ENCODE data around the gene MYOCD. TPM values are rescaled to one million over a fixed set of nuclear protein-coding genes. Genes with fewer than 3 reads are reported as not detected.

The MYOCD gene
- total RNA-seq, 1 experiment from 2014 or later = 2.6 TPM

GRCh38 chr17:12719948-12720347 is 54.3 kb downstream of the MYOCD start:
- H3K36me3 ChIP-seq (ENCODE audit: control insufficient read depth, insufficient read depth, low read length) = no peaks in the 10 kb centered on the region
- no peaks in the 10 kb centered on the region for H3K27me3 ChIP-seq (replicated peaks; ENCODE audit: control insufficient read depth, insufficient read depth, low read length)
- no peaks in the 10 kb centered on the region for H3K9me3 ChIP-seq
- H3K27me3 Mint-ChIP-seq (ENCODE audit: insufficient read depth, unreplicated experiment) = no peaks in the 10 kb centered on the region
- H3K9me3 Mint-ChIP-seq (ENCODE audit: unreplicated experiment) = no peaks in the 10 kb centered on the region
- POLR2A ChIA-PET = no interaction called here
- H3K27ac Mint-ChIP-seq (ENCODE audit: unreplicated experiment) = no peak overlapping the region
- no TSS peak for BruUV-seq (replicated peaks)
- peaks cover 6% of the 10 kb centered on the region for H3K4me1 Mint-ChIP-seq (ENCODE audit: low read depth, unreplicated experiment)
- no peak for DNase-seq
- no peaks in the 10 kb centered on the region for H3K36me3 Mint-ChIP-seq (ENCODE audit: insufficient read depth, unreplicated experiment)
- intact Hi-C loops (cut with micrococcal nuclease; ENCODE audit: unreplicated experiment) = no loop called here
- H3K4me3 ChIP-seq (ENCODE audit: low read depth, low read length) = no peak overlapping the region
- no peak overlapping the region for H3K4me3 Mint-ChIP-seq (ENCODE audit: unreplicated experiment)
- TF ChIP-seq CTCF (IDR thresholded peaks at IDR 0.05; ENCODE audit: insufficient read depth in 1 of 2, low read depth in 1 of 2, low read length in 1 of 2, severe bottlenecking in 1 of 2, unreplicated experiment in 1 of 2) = no peak
- H3K4me1 ChIP-seq = no peaks in the 10 kb centered on the region
- CTCF ChIA-PET = no interaction called here

- Mint-ChIP-seq H3K27me3 (ENCODE audit: insufficient read depth, unreplicated experiment) (no peaks in the 10 kb centered on the region), H3K9me3 (ENCODE audit: unreplicated experiment) (no peaks in the 10 kb centered on the region), H3K27ac (ENCODE audit: unreplicated experiment) (no peak overlapping the region), H3K4me1 (ENCODE audit: low read depth, unreplicated experiment) (peaks cover 6% of the 10 kb centered on the region), H3K36me3 (ENCODE audit: insufficient read depth, unreplicated experiment) (no peaks in the 10 kb centered on the region), H3K4me3 (ENCODE audit: unreplicated experiment) (no peak overlapping the region)
- no peaks in the 10 kb centered on the region for H3K9me3 ChIP-seq
- H3K4me1 ChIP-seq = no peaks in the 10 kb centered on the region
- ChIA-PET CTCF (no interaction called here), POLR2A (no interaction called here)
- DNase-seq = no peak
- H3K27me3 ChIP-seq (replicated peaks; ENCODE audit: control insufficient read depth, insufficient read depth, low read length) = no peaks in the 10 kb centered on the region
- no peaks in the 10 kb centered on the region for H3K36me3 ChIP-seq (ENCODE audit: control insufficient read depth, insufficient read depth, low read length)
- no TSS peak for BruUV-seq (replicated peaks)
- intact Hi-C loops (cut with micrococcal nuclease; ENCODE audit: unreplicated experiment) = no loop called here
- no peak overlapping the region for H3K4me3 ChIP-seq (ENCODE audit: low read depth, low read length)
- no peak for TF ChIP-seq CTCF (IDR thresholded peaks at IDR 0.05; ENCODE audit: insufficient read depth in 1 of 2, low read depth in 1 of 2, low read length in 1 of 2, severe bottlenecking in 1 of 2, unreplicated experiment in 1 of 2)
Observed at GRCh38 chr17:12721581-12721980, 55.9 kb downstream of the MYOCD start.

- Mint-ChIP-seq H3K4me1 (ENCODE audit: low read depth, unreplicated experiment) (peaks cover 6% of the 10 kb centered on the region), H3K27ac (ENCODE audit: unreplicated experiment) (no peak overlapping the region), H3K27me3 (ENCODE audit: insufficient read depth, unreplicated experiment) (no peaks in the 10 kb centered on the region), H3K4me3 (ENCODE audit: unreplicated experiment) (no peak overlapping the region), H3K9me3 (ENCODE audit: unreplicated experiment) (no peaks in the 10 kb centered on the region), H3K36me3 (ENCODE audit: insufficient read depth, unreplicated experiment) (no peaks in the 10 kb centered on the region)
- Histone ChIP-seq H3K27me3 (replicated peaks; ENCODE audit: control insufficient read depth, insufficient read depth, low read length) (no peaks in the 10 kb centered on the region), H3K9me3 (no peaks in the 10 kb centered on the region), H3K36me3 (ENCODE audit: control insufficient read depth, insufficient read depth, low read length) (no peaks in the 10 kb centered on the region), H3K4me1 (no peaks in the 10 kb centered on the region), H3K4me3 (ENCODE audit: low read depth, low read length) (no peak overlapping the region)
- ChIA-PET CTCF (no interaction called here), POLR2A (no interaction called here)
- intact Hi-C loops (cut with micrococcal nuclease; ENCODE audit: unreplicated experiment) = no loop called here
- no TSS peak for BruUV-seq (replicated peaks)
- no peak for DNase-seq
- no peak for TF ChIP-seq CTCF (IDR thresholded peaks at IDR 0.05; ENCODE audit: insufficient read depth in 1 of 2, low read depth in 1 of 2, low read length in 1 of 2, severe bottlenecking in 1 of 2, unreplicated experiment in 1 of 2)
Observed at GRCh38 chr17:12722282-12722681, 56.6 kb downstream of the MYOCD start.
